Peyer's patch (tissue), 4 donors: ENCODE measurements around the gene C4orf50. TPM values are rescaled to one million over a fixed set of nuclear protein-coding genes. Genes with fewer than 3 reads are reported as not detected.

Experiments
- DNase-seq, 3 donors: peaks; one replicate each; pipeline ENCODE4 v3.0.0-alpha.2; 2017 to 2019
- H3K27ac ChIP-seq, 4 donors: fragments of 200-600 bp; sonication (generic); one replicate each; pipeline ENCODE4 v1.5.1; 2016 to 2019
- H3K27me3 ChIP-seq, 2 donors: fragments of 200-600 bp; sonication (generic); one replicate each; pipeline ENCODE4 v1.5.1; 2019
- H3K36me3 ChIP-seq, 3 donors: fragments of 200-600 bp; sonication (generic); one replicate each; pipeline ENCODE4 v1.5.1; 2016 to 2019
- H3K4me1 ChIP-seq, 4 donors: fragments of 200-600 bp; sonication (generic); one replicate each; pipeline ENCODE4 v1.5.1; 2016 to 2019
- H3K4me3 ChIP-seq, 4 donors: fragments of 200-600 bp; sonication (generic); 1 replicate in 3 of 4; 2 replicates in 1 of 4; pipeline ENCODE4 v1.5.1; 2016 to 2019; ENCODE audit warnings: mild to moderate bottlenecking in 1 of 4
- H3K9me3 ChIP-seq, 4 donors: fragments of 200-600 bp; sonication (generic); one replicate each; pipeline ENCODE4 v1.5.1; 2016 to 2019; ENCODE audit warnings: mild to moderate bottlenecking in 1 of 4
- POLR2A ChIP-seq, 2 donors: fragments of 450-650 bp; IDR thresholded peaks; one replicate each; pipeline ENCODE4 v1.5.1; 2017; ENCODE audit warnings: antibody characterized with exemption in 2 of 2, mild to moderate bottlenecking in 2 of 2, moderate library complexity in 2 of 2
- total RNA-seq, 4 donors: library from RNA; depleted of rRNA; stranded (reverse); fragments of >200 nt; gene quantifications; one replicate each; pipeline ENCODE4 v1.1.0, GENCODE V29; 2016
- TF ChIP-seq, protein P1 (sequence below), 6 experiments: fragments of 450-650 bp in 4 of 6; fragments of 200-600 bp in 2 of 6; sonication (generic) in 1 of 6; IDR thresholded peaks; one replicate each; pipeline ENCODE4 v1.5.1; 2017 to 2019; ENCODE audit warnings: antibody characterized with exemption in 6 of 6, mild to moderate bottlenecking in 3 of 6, moderate library complexity in 1 of 6

Gene C4orf50
- total RNA-seq, 4 donors from 2014 or later: 0.19 to 0.83 (median 0.40) TPM; not detected in 1

DNA sequence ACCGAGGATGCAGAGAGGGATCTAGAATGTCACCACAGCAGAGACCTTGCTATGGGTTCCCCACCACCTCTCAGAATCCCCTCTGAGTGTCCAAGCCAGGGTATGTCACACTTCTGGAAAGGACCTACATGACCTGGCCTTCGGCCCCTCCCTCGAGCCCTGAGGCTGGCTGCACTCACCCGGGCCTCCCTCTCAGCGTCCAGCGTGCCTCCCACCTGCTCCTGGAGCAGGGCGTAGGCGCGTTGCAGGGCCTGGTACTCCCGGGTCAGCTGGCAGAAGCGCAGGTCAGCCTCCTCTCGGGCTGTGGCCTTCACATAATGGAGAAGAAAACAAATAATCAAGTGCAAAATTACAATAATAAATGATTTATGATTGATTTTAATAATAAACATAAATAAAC lies 43.9 kb upstream of the C4orf50 start:
- no peak for TF ChIP-seq POLR2A (IDR thresholded peaks at IDR 0.05)
- TF ChIP-seq, protein P1, sequence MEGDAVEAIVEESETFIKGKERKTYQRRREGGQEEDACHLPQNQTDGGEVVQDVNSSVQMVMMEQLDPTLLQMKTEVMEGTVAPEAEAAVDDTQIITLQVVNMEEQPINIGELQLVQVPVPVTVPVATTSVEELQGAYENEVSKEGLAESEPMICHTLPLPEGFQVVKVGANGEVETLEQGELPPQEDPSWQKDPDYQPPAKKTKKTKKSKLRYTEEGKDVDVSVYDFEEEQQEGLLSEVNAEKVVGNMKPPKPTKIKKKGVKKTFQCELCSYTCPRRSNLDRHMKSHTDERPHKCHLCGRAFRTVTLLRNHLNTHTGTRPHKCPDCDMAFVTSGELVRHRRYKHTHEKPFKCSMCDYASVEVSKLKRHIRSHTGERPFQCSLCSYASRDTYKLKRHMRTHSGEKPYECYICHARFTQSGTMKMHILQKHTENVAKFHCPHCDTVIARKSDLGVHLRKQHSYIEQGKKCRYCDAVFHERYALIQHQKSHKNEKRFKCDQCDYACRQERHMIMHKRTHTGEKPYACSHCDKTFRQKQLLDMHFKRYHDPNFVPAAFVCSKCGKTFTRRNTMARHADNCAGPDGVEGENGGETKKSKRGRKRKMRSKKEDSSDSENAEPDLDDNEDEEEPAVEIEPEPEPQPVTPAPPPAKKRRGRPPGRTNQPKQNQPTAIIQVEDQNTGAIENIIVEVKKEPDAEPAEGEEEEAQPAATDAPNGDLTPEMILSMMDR (IDR thresholded peaks at IDR 0.05): no peak
- Histone ChIP-seq H3K4me1 (no peaks in the 10 kb centered on the region), H3K9me3 (peaks cover 0 to 31% (median 8%) of the 10 kb centered on the region in 4 donors), H3K27me3 (no peaks in the 10 kb centered on the region), H3K4me3 (no peak overlapping the region), H3K36me3 (no peaks in the 10 kb centered on the region), H3K27ac (no peak overlapping the region)
- no peak for DNase-seq

DNA sequence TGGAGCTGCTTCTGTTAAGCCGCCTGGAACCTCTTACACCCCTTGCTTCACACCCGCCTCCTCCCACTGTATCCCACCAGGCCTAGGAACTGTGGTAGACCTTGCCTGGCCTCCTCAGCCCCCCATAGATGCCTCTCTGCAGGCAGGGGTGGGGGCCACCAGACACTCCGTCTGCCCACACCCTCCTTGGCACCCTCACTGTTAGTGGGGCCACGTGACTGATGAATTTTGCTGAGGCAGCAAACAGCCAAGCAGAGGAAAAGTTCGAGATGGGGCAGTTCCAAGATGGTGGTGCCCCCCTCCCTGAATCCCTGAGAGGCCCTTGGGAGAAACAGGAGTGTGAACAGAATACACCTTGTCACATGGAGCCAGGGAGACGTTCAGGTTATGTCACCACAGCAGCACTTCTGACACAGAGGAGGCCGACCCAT lies 41.2 kb upstream of the C4orf50 start:
- Histone ChIP-seq H3K4me3 (no peak overlapping the region), H3K27me3 (no peaks in the 10 kb centered on the region), H3K9me3 (peaks cover 0 to 31% (median 8%) of the 10 kb centered on the region in 4 donors), H3K27ac (no peak overlapping the region), H3K4me1 (no peaks in the 10 kb centered on the region), H3K36me3 (no peaks in the 10 kb centered on the region)
- DNase-seq: no peak
- TF ChIP-seq POLR2A (IDR thresholded peaks at IDR 0.05): no peak
- TF ChIP-seq, protein P1 (IDR thresholded peaks at IDR 0.05): no peak

DNA sequence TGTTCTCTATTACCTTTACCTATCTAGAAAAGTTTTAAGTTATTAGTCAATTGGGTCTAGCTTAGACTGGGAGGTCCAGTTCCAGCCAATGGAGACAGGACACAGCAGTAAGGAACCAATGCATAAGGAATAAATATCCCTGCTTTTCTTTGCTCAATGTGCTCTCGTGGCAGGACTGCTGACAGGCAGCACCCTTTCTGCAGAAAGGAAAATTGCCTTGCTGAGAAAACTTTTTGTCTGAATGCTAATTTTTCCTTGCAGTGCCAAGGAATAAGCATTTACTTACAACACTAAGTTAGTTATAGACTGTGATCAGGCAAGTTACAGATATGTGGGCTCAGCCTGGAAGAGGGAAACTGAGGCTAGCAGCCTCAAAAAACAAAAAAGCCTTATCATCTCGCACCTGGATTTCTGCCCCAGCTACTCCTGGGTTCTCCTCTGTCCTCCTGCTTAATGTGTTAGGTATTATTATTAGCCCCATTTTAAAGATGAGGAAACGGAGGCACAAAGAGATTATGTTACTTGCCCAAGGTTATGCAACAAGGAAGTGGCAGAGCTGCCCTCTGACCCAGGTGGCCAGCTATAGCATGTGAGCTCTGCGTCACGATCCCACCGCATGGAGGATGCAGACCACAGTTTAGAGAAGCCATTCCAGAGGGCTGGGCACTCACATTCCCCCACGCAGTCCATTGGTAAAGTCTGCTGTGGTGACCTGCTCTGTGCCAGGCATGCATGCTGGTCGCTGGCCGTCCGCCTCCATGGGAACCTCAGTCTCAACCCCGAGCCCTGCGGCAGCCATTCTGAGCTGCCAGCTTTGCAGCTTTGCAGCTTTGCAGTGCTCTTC lies 40.5 kb upstream of the C4orf50 start:
- Histone ChIP-seq H3K9me3 (peaks cover 0 to 31% (median 8%) of the 10 kb centered on the region in 4 donors), H3K27ac (no peak overlapping the region), H3K4me1 (no peaks in the 10 kb centered on the region), H3K27me3 (no peaks in the 10 kb centered on the region), H3K36me3 (no peaks in the 10 kb centered on the region), H3K4me3 (no peak overlapping the region)
- TF ChIP-seq POLR2A (IDR thresholded peaks at IDR 0.05): no peak
- TF ChIP-seq, protein P1 (IDR thresholded peaks at IDR 0.05): no peak
- DNase-seq: no peak

DNA sequence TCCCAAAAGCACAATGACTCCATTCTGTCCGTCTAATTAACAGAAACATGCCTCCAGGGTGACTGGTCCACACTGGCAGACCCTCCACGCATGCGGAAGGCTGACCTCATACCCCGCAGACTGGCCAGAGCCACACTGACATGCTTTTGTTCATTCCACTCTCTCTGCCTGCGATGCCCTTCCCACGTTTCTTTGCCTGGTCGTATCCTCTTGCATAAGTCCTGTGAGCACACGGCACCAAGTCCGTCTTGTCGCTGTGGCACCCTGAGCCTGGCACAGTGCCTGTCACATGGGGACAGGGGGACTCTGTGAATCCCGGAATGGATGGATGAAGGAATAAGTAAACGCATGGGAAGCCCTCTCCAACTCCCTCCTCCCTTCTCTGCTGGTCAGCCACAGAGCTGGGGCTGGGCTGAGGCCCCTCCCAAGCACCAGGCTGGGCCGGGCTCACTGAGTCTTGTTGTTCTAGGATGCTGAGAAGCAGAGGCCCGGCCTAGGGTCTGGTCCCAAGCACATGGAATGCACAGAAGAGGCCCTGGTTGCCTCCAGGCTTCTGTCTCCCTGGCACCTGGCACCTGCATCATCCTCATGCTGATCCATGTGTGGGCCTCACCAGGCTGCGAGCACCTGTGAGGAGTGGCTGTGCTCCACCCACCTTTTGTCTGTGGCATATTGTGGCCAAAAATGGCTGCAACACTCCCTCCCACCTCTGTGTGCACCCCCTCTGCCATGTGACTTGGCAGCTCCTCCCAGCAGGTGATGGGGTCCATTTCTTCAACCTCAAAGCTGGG lies 38.9 kb upstream of the C4orf50 start:
- no peaks in the 10 kb centered on the region for H3K27me3 ChIP-seq
- H3K27ac ChIP-seq: no peak overlapping the region
- no peak for DNase-seq
- H3K36me3 ChIP-seq: no peaks in the 10 kb centered on the region
- no peaks in the 10 kb centered on the region for H3K4me1 ChIP-seq
- peaks cover 0 to 31% (median 8%) of the 10 kb centered on the region in 4 donors for H3K9me3 ChIP-seq
- no peak overlapping the region for H3K4me3 ChIP-seq
- TF ChIP-seq POLR2A (IDR thresholded peaks at IDR 0.05): no peak

DNA sequence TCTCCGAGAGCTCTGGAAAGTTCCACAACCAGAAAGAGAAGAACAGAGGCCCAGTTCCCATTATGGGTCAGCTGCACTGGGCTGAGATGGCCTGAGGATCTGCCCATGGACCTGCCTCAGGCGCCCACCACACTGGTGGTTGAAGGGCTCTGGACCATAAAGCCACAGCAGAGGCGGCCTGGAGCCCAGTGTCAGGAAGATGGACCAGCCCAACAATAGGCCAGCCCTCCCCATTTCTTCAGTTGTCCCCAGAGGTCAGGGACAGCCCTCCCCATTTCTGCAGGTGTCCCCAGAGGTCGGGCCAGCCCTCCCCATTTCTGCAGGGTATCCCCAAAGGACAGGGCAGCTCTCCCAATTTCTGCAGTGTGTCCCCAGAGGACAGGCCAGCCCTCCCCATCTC lies 37.2 kb upstream of the C4orf50 start:
- TF ChIP-seq POLR2A (IDR thresholded peaks at IDR 0.05): no peak
- TF ChIP-seq, protein P1 (IDR thresholded peaks at IDR 0.05): no peak
- Histone ChIP-seq H3K27me3 (no peaks in the 10 kb centered on the region), H3K36me3 (no peaks in the 10 kb centered on the region), H3K9me3 (peaks cover 0 to 31% (median 8%) of the 10 kb centered on the region in 4 donors), H3K4me3 (no peak overlapping the region), H3K27ac (no peak overlapping the region), H3K4me1 (no peaks in the 10 kb centered on the region)
- no peak for DNase-seq

DNA sequence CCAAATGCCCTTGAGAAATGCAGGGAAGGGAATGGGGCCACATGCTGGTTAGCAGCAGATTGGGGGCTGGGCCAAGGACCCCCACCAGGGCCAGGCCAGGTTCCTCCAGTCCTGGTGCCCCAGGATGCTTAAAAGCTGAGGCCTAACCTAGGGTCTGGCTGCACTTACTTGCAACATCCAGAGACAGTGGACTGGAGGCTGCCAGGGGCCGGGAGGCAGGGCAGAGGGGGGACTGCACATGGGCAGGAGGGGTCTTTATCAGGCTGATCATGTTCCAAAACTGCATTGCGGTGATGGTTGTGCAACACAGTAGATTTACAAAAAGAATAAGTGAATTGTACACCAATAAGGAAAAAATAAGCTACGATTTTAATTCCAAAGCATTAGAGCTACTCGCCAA lies 36.8 kb upstream of the C4orf50 start:
- H3K4me3 ChIP-seq: no peak overlapping the region
- no peaks in the 10 kb centered on the region for H3K36me3 ChIP-seq
- no peak for DNase-seq
- H3K27ac ChIP-seq: no peak overlapping the region
- no peaks in the 10 kb centered on the region for H3K4me1 ChIP-seq
- peaks cover 0 to 28% (median 8%) of the 10 kb centered on the region in 4 donors for H3K9me3 ChIP-seq
- no peaks in the 10 kb centered on the region for H3K27me3 ChIP-seq
- no peak for TF ChIP-seq POLR2A (IDR thresholded peaks at IDR 0.05)
- TF ChIP-seq, protein P1 (IDR thresholded peaks at IDR 0.05): no peak
